DND-41 (cell line): Measurements from ENCODE around the gene IL12B.

Source experiments
- ATAC-seq: fragments of 200-7000 bp; cut with Tn5 transposase; 3 replicates; pipeline ENCODE4 v1.9.1; 2021; ENCODE audit warnings: low read depth; ENCODE audit not compliant: insufficient read depth
- DNase-seq: peaks from one replicate; pipeline ENCODE4 v3.0.0-alpha.2; 2020
- H2AFZ ChIP-seq: 2 replicates; pipeline ENCODE4 v1.6.0; 2012; ENCODE audit warnings: low read depth, low read length
- H3K27ac ChIP-seq: 2 replicates; pipeline ENCODE4 v1.5.1; 2012; ENCODE audit warnings: low read length, inconsistent platforms
- H3K27me3 ChIP-seq: fragments of 200-600 bp; sonication (generic); 2 replicates; pipeline ENCODE4 v1.6.0; 2012; ENCODE audit warnings: low read length, mild to moderate bottlenecking, inconsistent platforms; ENCODE audit not compliant: insufficient read depth, poor library complexity
- H3K36me3 ChIP-seq: 2 replicates; pipeline ENCODE4 v1.5.1; 2012; ENCODE audit warnings: low read length, inconsistent platforms; ENCODE audit not compliant: insufficient read depth
- H3K4me1 ChIP-seq: 2 replicates; pipeline ENCODE4 v1.5.1; 2012; ENCODE audit warnings: mild to moderate bottlenecking, low read length; ENCODE audit not compliant: insufficient read depth
- H3K4me2 ChIP-seq: 2 replicates; pipeline ENCODE4 v1.6.0; 2012; ENCODE audit warnings: mild to moderate bottlenecking, moderate library complexity, low read length, inconsistent platforms; ENCODE audit not compliant: insufficient read depth
- H3K4me3 ChIP-seq, 2 experiments: fragments of 200-600 bp in 1 of 2; shearing (Covaris generic) in 1 of 2; 2 replicates each; pipeline ENCODE4 v1.5.1; 2012 to 2016; ENCODE audit warnings: inconsistent platforms in 2 of 2, low read length in 2 of 2, mild to moderate bottlenecking in 2 of 2, low read depth in 1 of 2, moderate library complexity in 1 of 2
- H3K79me2 ChIP-seq: 2 replicates; pipeline ENCODE4 v1.6.0; 2012; ENCODE audit warnings: low read length, inconsistent platforms; ENCODE audit not compliant: insufficient read depth
- H3K9ac ChIP-seq: 2 replicates; pipeline ENCODE4 v1.6.0; 2012; ENCODE audit warnings: low read depth, mild to moderate bottlenecking, inconsistent platforms, low read length, moderate library complexity
- H3K9me3 ChIP-seq: 2 replicates; pipeline ENCODE4 v1.5.1; 2012; ENCODE audit warnings: low read length, moderate library complexity, mild to moderate bottlenecking, inconsistent platforms; ENCODE audit not compliant: insufficient read depth, severe bottlenecking
- H4K20me1 ChIP-seq: 2 replicates; pipeline ENCODE4 v1.6.0; 2012; ENCODE audit warnings: low read length; ENCODE audit not compliant: insufficient read depth
- EZH2 ChIP-seq: IDR thresholded peaks from 3 replicates; pipeline ENCODE4 v1.6.1; 2012; ENCODE audit warnings: borderline replicate concordance, low read depth, mild to moderate bottlenecking, moderate library complexity, low read length, inconsistent platforms; ENCODE audit not compliant: severe bottlenecking
- TF ChIP-seq, protein P1 (sequence below): IDR thresholded peaks from 2 replicates; pipeline ENCODE4 v1.5.1; 2012; ENCODE audit warnings: borderline replicate concordance, low read length, moderate library complexity, mild to moderate bottlenecking; ENCODE audit not compliant: poor library complexity, severe bottlenecking; ENCODE audit errors: extremely low read depth

IL12B gene

DNA sequence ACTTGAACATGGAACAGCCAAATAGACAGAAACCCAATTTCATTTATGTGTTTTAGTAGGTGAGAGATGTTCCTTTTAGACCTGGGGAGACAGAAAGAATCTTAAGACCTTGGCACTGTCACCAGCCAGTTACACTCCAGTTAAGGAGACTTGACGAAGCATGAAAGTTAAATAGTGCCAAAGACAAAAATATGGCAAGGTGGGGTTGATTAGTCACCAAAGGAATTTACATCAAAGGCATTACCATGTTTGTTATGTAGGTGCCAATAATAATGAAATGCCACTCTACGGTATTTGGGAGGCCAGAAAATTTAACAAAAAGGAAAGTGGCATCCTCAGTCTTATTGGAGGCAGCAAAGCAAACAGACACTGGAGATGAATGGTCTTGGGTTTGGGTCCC is 9.2 kb upstream of the IL12B start:
- TF ChIP-seq EZH2 = no peak
- TF ChIP-seq, protein P1, sequence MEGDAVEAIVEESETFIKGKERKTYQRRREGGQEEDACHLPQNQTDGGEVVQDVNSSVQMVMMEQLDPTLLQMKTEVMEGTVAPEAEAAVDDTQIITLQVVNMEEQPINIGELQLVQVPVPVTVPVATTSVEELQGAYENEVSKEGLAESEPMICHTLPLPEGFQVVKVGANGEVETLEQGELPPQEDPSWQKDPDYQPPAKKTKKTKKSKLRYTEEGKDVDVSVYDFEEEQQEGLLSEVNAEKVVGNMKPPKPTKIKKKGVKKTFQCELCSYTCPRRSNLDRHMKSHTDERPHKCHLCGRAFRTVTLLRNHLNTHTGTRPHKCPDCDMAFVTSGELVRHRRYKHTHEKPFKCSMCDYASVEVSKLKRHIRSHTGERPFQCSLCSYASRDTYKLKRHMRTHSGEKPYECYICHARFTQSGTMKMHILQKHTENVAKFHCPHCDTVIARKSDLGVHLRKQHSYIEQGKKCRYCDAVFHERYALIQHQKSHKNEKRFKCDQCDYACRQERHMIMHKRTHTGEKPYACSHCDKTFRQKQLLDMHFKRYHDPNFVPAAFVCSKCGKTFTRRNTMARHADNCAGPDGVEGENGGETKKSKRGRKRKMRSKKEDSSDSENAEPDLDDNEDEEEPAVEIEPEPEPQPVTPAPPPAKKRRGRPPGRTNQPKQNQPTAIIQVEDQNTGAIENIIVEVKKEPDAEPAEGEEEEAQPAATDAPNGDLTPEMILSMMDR = no peak
- Histone ChIP-seq H3K9me3 (peaks cover 3% of the 10 kb centered on the region), H3K36me3 (no peaks in the 10 kb centered on the region), H3K27me3 (no peaks in the 10 kb centered on the region), H3K79me2 (no peaks in the 10 kb centered on the region), H3K27ac (no peak overlapping the region), H3K4me3 (no peak overlapping the region), H3K9ac (no peak overlapping the region), H3K4me2 (no peak overlapping the region), H4K20me1 (no peaks in the 10 kb centered on the region), H3K4me1 (peaks cover 10% of the 10 kb centered on the region), H2AFZ (no peak overlapping the region)
- no peak for DNase-seq
- ATAC-seq = no peak

DNA sequence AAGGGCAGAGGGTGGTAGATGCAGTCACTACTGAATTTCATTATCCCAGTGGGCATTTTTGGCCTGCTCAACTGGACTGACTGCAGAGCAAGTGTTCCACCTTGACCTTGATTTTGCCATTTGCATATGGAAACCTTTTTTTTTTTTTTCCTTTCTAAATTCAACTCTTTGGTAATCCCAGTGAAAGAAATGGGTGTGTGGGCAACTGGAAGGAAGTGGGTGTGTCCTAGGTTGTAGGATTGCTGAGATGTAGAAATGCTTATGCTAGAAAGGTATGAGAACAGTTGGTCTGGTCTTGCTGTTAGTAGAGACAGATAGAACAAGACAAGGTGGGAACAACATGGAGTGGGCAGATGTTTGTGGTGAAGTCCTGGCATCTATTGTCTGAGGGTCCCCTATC is 7.8 kb upstream of the IL12B start:
- Histone ChIP-seq H3K36me3 (no peaks in the 10 kb centered on the region), H3K9ac (no peak overlapping the region), H2AFZ (no peak overlapping the region), H3K79me2 (no peaks in the 10 kb centered on the region), H3K27ac (no peak overlapping the region), H3K4me2 (no peak overlapping the region), H3K4me3 (no peak overlapping the region), H4K20me1 (no peaks in the 10 kb centered on the region), H3K4me1 (peaks cover 10% of the 10 kb centered on the region), H3K9me3 (no peaks in the 10 kb centered on the region), H3K27me3 (no peaks in the 10 kb centered on the region)
- DNase-seq (no peak), ATAC-seq (no peak)
- TF ChIP-seq, protein P1 = no peak
- no peak for TF ChIP-seq EZH2

DNA sequence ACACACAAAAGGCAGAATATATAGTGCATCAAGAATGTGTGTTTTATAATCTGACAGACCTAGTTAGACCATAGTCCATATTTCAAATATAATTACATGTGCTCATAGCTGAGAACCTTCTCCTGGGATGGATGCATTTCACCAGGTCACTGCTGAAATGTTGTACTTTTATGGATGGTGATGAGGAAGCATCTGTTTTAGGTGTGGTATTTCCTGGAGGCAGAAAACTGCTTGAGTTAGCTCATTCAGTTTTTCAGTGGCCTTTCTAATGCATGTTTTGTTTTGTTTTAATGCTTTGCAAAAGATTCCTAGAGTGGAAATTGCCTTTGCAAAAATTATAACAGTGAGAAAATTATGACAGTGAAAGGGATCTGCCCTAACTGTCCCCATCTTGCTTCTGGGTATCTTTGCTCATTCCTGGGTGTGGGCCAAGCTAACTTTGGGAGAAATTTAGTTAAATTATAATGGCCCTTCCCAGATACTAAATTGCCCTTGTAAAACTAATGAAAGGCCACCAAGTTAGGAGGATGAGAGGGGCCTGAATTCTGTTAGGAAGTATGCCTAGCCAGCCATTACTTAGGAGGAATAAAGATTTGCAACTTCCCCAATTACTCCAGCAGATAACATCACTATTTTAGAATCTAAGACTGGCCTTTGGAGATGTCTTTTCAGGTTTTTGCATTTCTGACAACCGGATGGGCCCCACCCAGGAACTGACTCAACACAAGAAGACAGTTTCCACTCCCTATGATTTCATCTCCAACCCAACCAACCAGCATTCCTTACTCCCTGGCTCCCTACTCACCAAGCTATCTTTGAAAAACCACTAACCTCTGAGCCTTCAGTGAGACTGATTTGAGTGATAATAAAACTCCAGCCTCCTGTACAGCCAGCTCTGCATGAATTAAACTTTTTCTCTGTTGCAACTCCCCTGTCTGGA is 7.0 kb upstream of the IL12B start:
- TF ChIP-seq EZH2 = no peak
- TF ChIP-seq, protein P1 = no peak
- Histone ChIP-seq H3K27ac (no peak overlapping the region), H3K36me3 (no peaks in the 10 kb centered on the region), H4K20me1 (no peaks in the 10 kb centered on the region), H3K9me3 (no peaks in the 10 kb centered on the region), H2AFZ (no peak overlapping the region), H3K4me2 (no peak overlapping the region), H3K4me3 (no peak overlapping the region), H3K9ac (no peak overlapping the region), H3K4me1 (peaks cover 8% of the 10 kb centered on the region), H3K79me2 (no peaks in the 10 kb centered on the region), H3K27me3 (no peaks in the 10 kb centered on the region)
- ATAC-seq (no peak), DNase-seq (no peak)
